Esophagus squamous epithelium (tissue), 4 donors: Measurements from ENCODE around the gene FNDC11.

Experiments
- POLR2A ChIP-seq, 4 donors: fragments of 450-650 bp; IDR thresholded peaks; one replicate each; pipeline ENCODE4 v1.6.1; 2017; ENCODE audit warnings: antibody characterized with exemption in 4 of 4, mild to moderate bottlenecking in 4 of 4, moderate library complexity in 3 of 4
- TF ChIP-seq, protein P1 (sequence below), 6 experiments: fragments of 450-650 bp in 4 of 6; fragments of 200-600 bp in 2 of 6; sonication (generic) in 2 of 6; IDR thresholded peaks; one replicate each; pipeline ENCODE4 v1.5.1; 2016 to 2019; ENCODE audit warnings: antibody characterized with exemption in 6 of 6, mild to moderate bottlenecking in 4 of 6, moderate library complexity in 4 of 6

DNA sequence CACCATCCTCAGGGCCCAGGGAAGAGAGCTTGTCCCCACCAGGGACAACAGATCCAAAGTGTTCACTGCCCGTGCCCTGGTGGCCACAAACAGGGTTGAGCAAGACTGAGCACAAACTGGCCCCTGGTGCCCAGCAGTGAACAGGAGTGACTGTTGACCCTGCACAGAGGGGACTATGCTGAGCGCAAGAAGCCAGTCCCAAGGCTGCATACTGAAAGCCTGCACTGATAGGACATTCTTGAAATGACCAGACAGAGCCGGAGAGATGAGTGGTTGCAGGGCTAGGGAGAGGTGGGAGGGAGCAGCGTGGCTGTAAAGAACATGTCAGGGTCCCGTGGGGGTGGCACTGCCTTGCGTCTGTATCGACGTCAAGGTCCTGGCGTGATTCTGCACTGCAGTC, 2.9 kb upstream of the FNDC11 start:
- TF ChIP-seq, protein P1, sequence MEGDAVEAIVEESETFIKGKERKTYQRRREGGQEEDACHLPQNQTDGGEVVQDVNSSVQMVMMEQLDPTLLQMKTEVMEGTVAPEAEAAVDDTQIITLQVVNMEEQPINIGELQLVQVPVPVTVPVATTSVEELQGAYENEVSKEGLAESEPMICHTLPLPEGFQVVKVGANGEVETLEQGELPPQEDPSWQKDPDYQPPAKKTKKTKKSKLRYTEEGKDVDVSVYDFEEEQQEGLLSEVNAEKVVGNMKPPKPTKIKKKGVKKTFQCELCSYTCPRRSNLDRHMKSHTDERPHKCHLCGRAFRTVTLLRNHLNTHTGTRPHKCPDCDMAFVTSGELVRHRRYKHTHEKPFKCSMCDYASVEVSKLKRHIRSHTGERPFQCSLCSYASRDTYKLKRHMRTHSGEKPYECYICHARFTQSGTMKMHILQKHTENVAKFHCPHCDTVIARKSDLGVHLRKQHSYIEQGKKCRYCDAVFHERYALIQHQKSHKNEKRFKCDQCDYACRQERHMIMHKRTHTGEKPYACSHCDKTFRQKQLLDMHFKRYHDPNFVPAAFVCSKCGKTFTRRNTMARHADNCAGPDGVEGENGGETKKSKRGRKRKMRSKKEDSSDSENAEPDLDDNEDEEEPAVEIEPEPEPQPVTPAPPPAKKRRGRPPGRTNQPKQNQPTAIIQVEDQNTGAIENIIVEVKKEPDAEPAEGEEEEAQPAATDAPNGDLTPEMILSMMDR (IDR thresholded peaks at IDR 0.05): no peak
- TF ChIP-seq POLR2A (IDR thresholded peaks at IDR 0.05): no peak
